Trophoblast cell (in vitro differentiated cells and primary cell): ENCODE results near the gene FBXO24.
A peak's percentile ranks its signal among the peaks of the same experiment; 100 is the strongest.

ENCODE experiments used
- DNase-seq, 2 donors: peaks; one replicate each; pipeline ENCODE4 v3.0.0-alpha.2; 2016
- H2AFZ ChIP-seq: 2 replicates; pipeline ENCODE4 v1.6.1; 2013; ENCODE audit warnings: low read length, moderate library complexity, mild to moderate bottlenecking; ENCODE audit not compliant: insufficient read depth, poor library complexity
- H2AK5ac ChIP-seq: 2 replicates; pipeline ENCODE4 v1.6.1; 2013; ENCODE audit warnings: mild to moderate bottlenecking, low read length
- H2BK120ac ChIP-seq: 2 replicates; pipeline ENCODE4 v1.6.1; 2013; ENCODE audit warnings: low read length, mild to moderate bottlenecking, moderate library complexity; ENCODE audit not compliant: insufficient read depth, poor library complexity
- H2BK12ac ChIP-seq: 2 replicates; pipeline ENCODE4 v1.6.1; 2013; ENCODE audit warnings: mild to moderate bottlenecking, low read length, moderate library complexity
- H2BK5ac ChIP-seq: 2 replicates; pipeline ENCODE4 v1.6.1; 2013; ENCODE audit warnings: low read length, low read depth, moderate library complexity, mild to moderate bottlenecking; ENCODE audit not compliant: poor library complexity
- H3K14ac ChIP-seq: 2 replicates; pipeline ENCODE4 v1.6.1; 2013; ENCODE audit warnings: mild to moderate bottlenecking, low read length
- H3K18ac ChIP-seq: 2 replicates; pipeline ENCODE4 v1.6.1; 2013; ENCODE audit warnings: mild to moderate bottlenecking, low read length
- H3K23ac ChIP-seq: 2 replicates; pipeline ENCODE4 v1.6.1; 2013; ENCODE audit warnings: low read length
- H3K27ac ChIP-seq: 2 replicates; pipeline ENCODE4 v1.5.1; 2013; ENCODE audit warnings: low read depth, mild to moderate bottlenecking, inconsistent platforms, low read length, moderate library complexity
- H3K27me3 ChIP-seq: 2 replicates; pipeline ENCODE4 v1.6.1; 2013; ENCODE audit warnings: inconsistent platforms, mild to moderate bottlenecking, low read length, moderate library complexity; ENCODE audit not compliant: insufficient read depth
- H3K36me3 ChIP-seq, 2 experiments: 1 replicate in 1 of 2; 2 replicates in 1 of 2; pipeline ENCODE4 v1.6.1; 2013; ENCODE audit warnings: low read length in 2 of 2, mild to moderate bottlenecking in 2 of 2, moderate library complexity in 1 of 2; ENCODE audit not compliant: insufficient read depth in 2 of 2, control insufficient read depth in 1 of 2
- H3K4ac ChIP-seq: 2 replicates; pipeline ENCODE4 v1.6.1; 2013; ENCODE audit warnings: low read depth, mild to moderate bottlenecking, low read length, moderate library complexity
- H3K4me1 ChIP-seq, 2 experiments: 1 replicate in 1 of 2; 2 replicates in 1 of 2; pipeline ENCODE4 v1.6.1; 2013; ENCODE audit warnings: low read length in 2 of 2, mild to moderate bottlenecking in 2 of 2, moderate library complexity in 1 of 2; ENCODE audit not compliant: insufficient read depth in 2 of 2, control insufficient read depth in 1 of 2
- H3K4me2 ChIP-seq: 2 replicates; pipeline ENCODE4 v1.6.1; 2013; ENCODE audit warnings: inconsistent platforms, mild to moderate bottlenecking, low read length, moderate library complexity
- H3K4me3 ChIP-seq: 2 replicates; pipeline ENCODE4 v1.5.1; 2013; ENCODE audit warnings: mild to moderate bottlenecking, low read depth, low read length, inconsistent platforms
- H3K79me1 ChIP-seq: one replicate; pipeline ENCODE4 v1.6.1; 2013; ENCODE audit warnings: low read length
- H3K79me2 ChIP-seq: 2 replicates; pipeline ENCODE4 v1.6.1; 2013; ENCODE audit warnings: low read length, mild to moderate bottlenecking; ENCODE audit not compliant: control insufficient read depth, insufficient read depth, poor library complexity
- H3K9ac ChIP-seq: 2 replicates; pipeline ENCODE4 v1.6.1; 2013; ENCODE audit warnings: mild to moderate bottlenecking, low read length
- H3K9me3 ChIP-seq: 2 replicates; pipeline ENCODE4 v1.6.1; 2013; ENCODE audit warnings: low read depth, mild to moderate bottlenecking, control low read depth, inconsistent platforms, low read length; ENCODE audit not compliant: insufficient read depth
- H4K12ac ChIP-seq: 2 replicates; pipeline ENCODE4 v1.6.1; 2013; ENCODE audit warnings: low read depth, mild to moderate bottlenecking, low read length, moderate library complexity
- H4K8ac ChIP-seq: 2 replicates; pipeline ENCODE4 v1.6.1; 2013; ENCODE audit warnings: low read depth, mild to moderate bottlenecking, low read length, moderate library complexity
- H4K91ac ChIP-seq: one replicate; pipeline ENCODE4 v1.6.1; 2013; ENCODE audit warnings: low read depth, mild to moderate bottlenecking, low read length, moderate library complexity
- WGBS: extraction: QIAGEN DNeasy Blood & Tissue Kit; methylation state at CpG from one replicate; pipeline ENCODE4 v1.1.7; 2013; ENCODE audit warnings: missing lambda C conversion rate; ENCODE audit not compliant: insufficient read length, insufficient coverage; ENCODE audit errors: extremely low coverage; 5-methylcytosine and 5-hydroxymethylcytosine counted together

Gene FBXO24

GRCh38 chr7:100590077-100590737 is 4.1 kb downstream of the FBXO24 start:
- H2BK12ac ChIP-seq, result no peak overlapping the region
- H4K91ac ChIP-seq, result no peak overlapping the region
- H3K4ac ChIP-seq, result no peak overlapping the region
- no peak overlapping the region for H4K8ac ChIP-seq
- H2BK120ac ChIP-seq, result no peak overlapping the region
- H2BK5ac ChIP-seq, result no peak overlapping the region
- no peak overlapping the region for H3K27ac ChIP-seq
- H3K9ac ChIP-seq, result peak overlapping the region; percentile 21
- H3K36me3 ChIP-seq, result no peaks in the 10 kb centered on the region
- no peak overlapping the region for H2AK5ac ChIP-seq
- H3K79me2 ChIP-seq, result peaks cover 2% of the 10 kb centered on the region
- no CpG with 5 or more reads among the region's 20 CpGs for WGBS
- peaks cover 11% of the 10 kb centered on the region for H3K79me1 ChIP-seq
- no peak overlapping the region for H3K18ac ChIP-seq
- H3K14ac ChIP-seq, result no peak overlapping the region
- no peak overlapping the region for H2AFZ ChIP-seq
- H3K27me3 ChIP-seq, result no peaks in the 10 kb centered on the region
- H4K12ac ChIP-seq, result no peak overlapping the region
- H3K4me3 ChIP-seq, result no peak overlapping the region
- no peaks in the 10 kb centered on the region for H3K9me3 ChIP-seq
- H3K4me1 ChIP-seq, result peaks cover 0 to 2% of the 10 kb centered on the region in 2 experiments
- H3K4me2 ChIP-seq, result no peak overlapping the region
- H3K23ac ChIP-seq, result no peak overlapping the region
- DNase-seq, result no peak

- no peaks in the 10 kb centered on the region for H3K9me3 ChIP-seq
- H3K4me1 ChIP-seq, result peaks cover 0 to 2% of the 10 kb centered on the region in 2 experiments
- H3K9ac ChIP-seq, result no peak overlapping the region
- H3K27ac ChIP-seq, result no peak overlapping the region
- no peaks in the 10 kb centered on the region for H3K27me3 ChIP-seq
- H3K36me3 ChIP-seq, result no peaks in the 10 kb centered on the region
- H2BK5ac ChIP-seq, result no peak overlapping the region
- no peak overlapping the region for H4K8ac ChIP-seq
- WGBS, result no CpG with 5 or more reads among the region's 17 CpGs
- H3K18ac ChIP-seq, result no peak overlapping the region
- no peak overlapping the region for H2AFZ ChIP-seq
- H4K91ac ChIP-seq, result no peak overlapping the region
- H3K4me2 ChIP-seq, result no peak overlapping the region
- H3K14ac ChIP-seq, result no peak overlapping the region
- H2AK5ac ChIP-seq, result no peak overlapping the region
- H3K4ac ChIP-seq, result no peak overlapping the region
- H3K4me3 ChIP-seq, result no peak overlapping the region
- no peak overlapping the region for H2BK12ac ChIP-seq
- H3K79me1 ChIP-seq, result peaks cover 3% of the 10 kb centered on the region
- no peak overlapping the region for H4K12ac ChIP-seq
- H2BK120ac ChIP-seq, result no peak overlapping the region
- no peak overlapping the region for H3K23ac ChIP-seq
- no peaks in the 10 kb centered on the region for H3K79me2 ChIP-seq
- DNase-seq, result no peak
Observed at GRCh38 chr7:100591596-100591995, 5.5 kb downstream of the FBXO24 start.

- H3K18ac ChIP-seq, result no peak overlapping the region
- H3K36me3 ChIP-seq, result no peaks in the 10 kb centered on the region
- no peaks in the 10 kb centered on the region for H3K79me1 ChIP-seq
- H3K9ac ChIP-seq, result no peak overlapping the region
- H3K4ac ChIP-seq, result no peak overlapping the region
- no peak overlapping the region for H3K14ac ChIP-seq
- no peak overlapping the region for H3K4me2 ChIP-seq
- DNase-seq, result no peak
- H4K91ac ChIP-seq, result no peak overlapping the region
- H4K12ac ChIP-seq, result no peak overlapping the region
- no peak overlapping the region for H2BK120ac ChIP-seq
- H3K4me1 ChIP-seq, result no peaks in the 10 kb centered on the region
- no peak overlapping the region for H3K4me3 ChIP-seq
- no peak overlapping the region for H2AFZ ChIP-seq
- H3K27ac ChIP-seq, result no peak overlapping the region
- no peaks in the 10 kb centered on the region for H3K27me3 ChIP-seq
- H2AK5ac ChIP-seq, result no peak overlapping the region
- H2BK5ac ChIP-seq, result no peak overlapping the region
- no peaks in the 10 kb centered on the region for H3K9me3 ChIP-seq
- H3K79me2 ChIP-seq, result no peaks in the 10 kb centered on the region
- WGBS, result no CpG with 5 or more reads among the region's 7 CpGs
- H4K8ac ChIP-seq, result no peak overlapping the region
- no peak overlapping the region for H3K23ac ChIP-seq
- no peak overlapping the region for H2BK12ac ChIP-seq
Observed at GRCh38 chr7:100595188-100595587, 9.1 kb downstream of the FBXO24 start.

- no peak overlapping the region for H3K23ac ChIP-seq
- H3K4me2 ChIP-seq, result no peak overlapping the region
- no peaks in the 10 kb centered on the region for H3K36me3 ChIP-seq
- no peak overlapping the region for H3K27ac ChIP-seq
- H3K9me3 ChIP-seq, result no peaks in the 10 kb centered on the region
- no peak overlapping the region for H2BK5ac ChIP-seq
- no peak overlapping the region for H3K4me3 ChIP-seq
- H2AFZ ChIP-seq, result no peak overlapping the region
- no peak overlapping the region for H4K12ac ChIP-seq
- H3K79me2 ChIP-seq, result no peaks in the 10 kb centered on the region
- no peak overlapping the region for H2BK12ac ChIP-seq
- H3K4ac ChIP-seq, result no peak overlapping the region
- no peak overlapping the region for H4K91ac ChIP-seq
- H2BK120ac ChIP-seq, result no peak overlapping the region
- no peak overlapping the region for H4K8ac ChIP-seq
- H3K4me1 ChIP-seq, result peaks cover 9 to 17% of the 10 kb centered on the region in 2 experiments
- H3K9ac ChIP-seq, result no peak overlapping the region
- no CpG with 5 or more reads among the region's 4 CpGs for WGBS
- peaks cover 7% of the 10 kb centered on the region for H3K79me1 ChIP-seq
- no peak overlapping the region for H2AK5ac ChIP-seq
- H3K27me3 ChIP-seq, result no peaks in the 10 kb centered on the region
- no peak overlapping the region for H3K18ac ChIP-seq
- H3K14ac ChIP-seq, result no peak overlapping the region
- DNase-seq, result no peak
Observed at GRCh38 chr7:100598425-100598824, 12.3 kb downstream of the FBXO24 start.
